ENCODE data around the gene CAMSAP1. TPM values are rescaled to one million over a fixed set of nuclear protein-coding genes. Genes with fewer than 3 reads are reported as not detected.

Gene CAMSAP1
- total RNA-seq, 2 experiments from 2014 or later = 30.4 to 33.0 TPM

DNA sequence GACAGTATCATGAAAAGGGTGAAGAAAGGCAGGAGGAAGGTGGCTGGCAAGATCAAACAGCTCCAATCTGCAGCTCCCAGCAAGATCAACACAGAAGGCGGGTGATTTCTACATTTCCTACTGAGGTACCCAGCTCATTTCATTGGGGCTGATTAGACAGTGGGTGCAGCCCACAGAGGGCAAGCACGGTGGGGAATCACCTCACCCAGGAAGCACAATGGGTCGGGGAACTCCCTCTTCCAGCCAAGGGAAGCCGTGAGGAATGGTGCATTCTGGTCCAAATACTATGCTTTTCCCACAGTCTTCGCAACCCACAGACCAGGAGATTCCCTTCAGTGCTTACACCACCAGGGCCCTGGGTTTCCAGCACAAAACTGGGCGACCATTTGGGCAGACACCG, 66.8 kb downstream of the CAMSAP1 start:
- no peak for DNase-seq (ENCODE audit: low spot score)
- TF ChIP-seq EZH2phosphoT487 (IDR thresholded peaks at IDR 0.05; ENCODE audit: borderline replicate concordance, low read depth, low read length) = no peak
- TF ChIP-seq, protein P1, sequence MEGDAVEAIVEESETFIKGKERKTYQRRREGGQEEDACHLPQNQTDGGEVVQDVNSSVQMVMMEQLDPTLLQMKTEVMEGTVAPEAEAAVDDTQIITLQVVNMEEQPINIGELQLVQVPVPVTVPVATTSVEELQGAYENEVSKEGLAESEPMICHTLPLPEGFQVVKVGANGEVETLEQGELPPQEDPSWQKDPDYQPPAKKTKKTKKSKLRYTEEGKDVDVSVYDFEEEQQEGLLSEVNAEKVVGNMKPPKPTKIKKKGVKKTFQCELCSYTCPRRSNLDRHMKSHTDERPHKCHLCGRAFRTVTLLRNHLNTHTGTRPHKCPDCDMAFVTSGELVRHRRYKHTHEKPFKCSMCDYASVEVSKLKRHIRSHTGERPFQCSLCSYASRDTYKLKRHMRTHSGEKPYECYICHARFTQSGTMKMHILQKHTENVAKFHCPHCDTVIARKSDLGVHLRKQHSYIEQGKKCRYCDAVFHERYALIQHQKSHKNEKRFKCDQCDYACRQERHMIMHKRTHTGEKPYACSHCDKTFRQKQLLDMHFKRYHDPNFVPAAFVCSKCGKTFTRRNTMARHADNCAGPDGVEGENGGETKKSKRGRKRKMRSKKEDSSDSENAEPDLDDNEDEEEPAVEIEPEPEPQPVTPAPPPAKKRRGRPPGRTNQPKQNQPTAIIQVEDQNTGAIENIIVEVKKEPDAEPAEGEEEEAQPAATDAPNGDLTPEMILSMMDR (conservative IDR thresholded peaks at IDR 0.05; ENCODE audit: low read length) = no peak
- Histone ChIP-seq H3K79me2 (ENCODE audit: insufficient read depth, low read depth, low read length) (no peaks in the 10 kb centered on the region), H3K36me3 (ENCODE audit: insufficient read depth, low read length) (no peaks in the 10 kb centered on the region), H3K27ac (ENCODE audit: low read depth, low read length, poor library complexity, severe bottlenecking) (no peak overlapping the region), H3K4me2 (ENCODE audit: low read length) (no peak overlapping the region), H3K4me1 (ENCODE audit: insufficient read depth, low read length, poor library complexity, severe bottlenecking) (no peaks in the 10 kb centered on the region), H4K20me1 (ENCODE audit: insufficient read depth, low read length) (no peaks in the 10 kb centered on the region), H3K9me3 (ENCODE audit: low read length) (no peaks in the 10 kb centered on the region), H3K9me2 (ENCODE audit: insufficient read depth, low read length) (no peaks in the 10 kb centered on the region), H3K4me3 (ENCODE audit: low read depth, low read length, poor library complexity, severe bottlenecking) (no peak overlapping the region), H2AFZ (ENCODE audit: low read length) (no peak overlapping the region)
- intact Hi-C loops (cut with micrococcal nuclease; ENCODE audit: unreplicated experiment) = no loop called here
- POLR2A ChIA-PET = no interaction called here
- CTCF ChIA-PET (ENCODE audit: unreplicated experiment) = no interaction called here
- BruUV-seq (replicated peaks) = no TSS peak

DNA sequence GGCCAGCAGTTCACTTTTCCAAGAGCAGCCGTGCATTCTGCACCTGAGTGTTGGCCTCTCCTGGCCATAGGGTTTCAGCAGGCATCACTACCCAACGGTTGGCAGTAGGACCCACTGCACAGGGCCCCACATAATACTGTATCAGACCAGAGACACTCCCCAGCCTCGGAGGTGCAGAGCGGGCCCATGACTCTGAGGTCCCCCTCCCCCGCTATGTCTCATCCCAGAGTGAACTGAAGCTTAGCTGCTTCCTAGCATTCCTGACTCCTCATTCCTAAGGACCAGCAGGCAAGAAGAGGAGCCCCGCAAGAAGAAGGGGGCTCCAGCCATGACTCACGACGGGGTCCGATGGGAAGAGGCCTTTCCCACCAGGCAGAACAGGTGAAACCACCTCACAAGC, 67.2 kb downstream of the CAMSAP1 start:
- CTCF ChIA-PET (ENCODE audit: unreplicated experiment) = no interaction called here
- POLR2A ChIA-PET = no interaction called here
- H3K4me2 ChIP-seq (ENCODE audit: low read length) = no peak overlapping the region
- no peak overlapping the region for H3K27ac ChIP-seq (ENCODE audit: low read depth, low read length, poor library complexity, severe bottlenecking)
- intact Hi-C loops (cut with micrococcal nuclease; ENCODE audit: unreplicated experiment) = no loop called here
- no peaks in the 10 kb centered on the region for H3K79me2 ChIP-seq (ENCODE audit: insufficient read depth, low read depth, low read length)
- H3K9me2 ChIP-seq (ENCODE audit: insufficient read depth, low read length) = no peaks in the 10 kb centered on the region
- H4K20me1 ChIP-seq (ENCODE audit: insufficient read depth, low read length) = no peaks in the 10 kb centered on the region
- H3K9me3 ChIP-seq (ENCODE audit: low read length) = no peaks in the 10 kb centered on the region
- no TSS peak for BruUV-seq (replicated peaks)
- no peaks in the 10 kb centered on the region for H3K36me3 ChIP-seq (ENCODE audit: insufficient read depth, low read length)
- no peak overlapping the region for H2AFZ ChIP-seq (ENCODE audit: low read length)
- H3K4me1 ChIP-seq (ENCODE audit: insufficient read depth, low read length, poor library complexity, severe bottlenecking) = no peaks in the 10 kb centered on the region
- TF ChIP-seq, protein P1 (conservative IDR thresholded peaks at IDR 0.05; ENCODE audit: low read length) = no peak
- TF ChIP-seq EZH2phosphoT487 (IDR thresholded peaks at IDR 0.05; ENCODE audit: borderline replicate concordance, low read depth, low read length) = no peak
- no peak overlapping the region for H3K4me3 ChIP-seq (ENCODE audit: low read depth, low read length, poor library complexity, severe bottlenecking)
- no peak for DNase-seq (ENCODE audit: low spot score)

DNA sequence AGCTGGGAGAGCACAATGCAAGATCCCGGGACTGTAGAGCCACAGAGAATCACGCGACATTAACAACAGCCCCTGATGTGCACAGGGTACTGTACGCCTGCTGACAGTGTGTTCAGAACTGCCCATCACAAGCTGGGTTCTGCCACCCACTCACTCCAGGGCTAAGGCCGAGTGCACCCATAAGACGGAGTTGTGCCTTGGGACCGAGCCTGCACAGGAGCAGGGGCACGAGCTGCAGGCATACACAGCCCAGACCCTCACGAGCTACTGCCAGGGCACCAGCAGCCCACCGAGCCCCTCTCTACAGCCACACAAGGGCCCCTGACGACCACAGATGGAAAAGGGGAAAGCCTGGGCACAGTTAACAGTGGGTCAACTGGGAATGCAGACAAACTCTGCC, 67.8 kb downstream of the CAMSAP1 start:
- POLR2A ChIA-PET = no interaction called here
- no peak overlapping the region for H3K27ac ChIP-seq (ENCODE audit: low read depth, low read length, poor library complexity, severe bottlenecking)
- H3K4me3 ChIP-seq (ENCODE audit: low read depth, low read length, poor library complexity, severe bottlenecking) = no peak overlapping the region
- no peak overlapping the region for H3K4me2 ChIP-seq (ENCODE audit: low read length)
- no peaks in the 10 kb centered on the region for H3K9me3 ChIP-seq (ENCODE audit: low read length)
- no peaks in the 10 kb centered on the region for H3K4me1 ChIP-seq (ENCODE audit: insufficient read depth, low read length, poor library complexity, severe bottlenecking)
- BruUV-seq (replicated peaks) = no TSS peak
- no peak overlapping the region for H2AFZ ChIP-seq (ENCODE audit: low read length)
- intact Hi-C loops (cut with micrococcal nuclease; ENCODE audit: unreplicated experiment) = no loop called here
- H3K79me2 ChIP-seq (ENCODE audit: insufficient read depth, low read depth, low read length) = no peaks in the 10 kb centered on the region
- no peaks in the 10 kb centered on the region for H4K20me1 ChIP-seq (ENCODE audit: insufficient read depth, low read length)
- TF ChIP-seq, protein P1 (conservative IDR thresholded peaks at IDR 0.05; ENCODE audit: low read length) = no peak
- TF ChIP-seq EZH2phosphoT487 (IDR thresholded peaks at IDR 0.05; ENCODE audit: borderline replicate concordance, low read depth, low read length) = no peak
- H3K36me3 ChIP-seq (ENCODE audit: insufficient read depth, low read length) = no peaks in the 10 kb centered on the region
- no peak for DNase-seq (ENCODE audit: low spot score)
- no peaks in the 10 kb centered on the region for H3K9me2 ChIP-seq (ENCODE audit: insufficient read depth, low read length)
- CTCF ChIA-PET (ENCODE audit: unreplicated experiment) = no interaction called here

Data from OCI-LY7 (cell line).